K562 (cell line): ENCODE measurements around the gene TPSAB1. TPM values are rescaled to one million over a fixed set of nuclear protein-coding genes. Genes with fewer than 3 reads are reported as not detected.

ENCODE experiments used
- ATAC-seq: fragments of 200-7000 bp; cut with Tn5 transposase; 3 replicates; pipeline ENCODE4 v1.9.1; 2020; ENCODE audit warnings: moderate library complexity
- BruUV-seq: library from RNA; stranded (reverse); fragments of 400-500 nt; replicated peaks from 2 replicates; lab custom pipeline; 2021; lab: Mats Ljungman, UMichigan
- CTCF ChIA-PET: fragments of 300-600 bp; formaldehyde crosslinking; extraction: SDS; loops from one replicate; lab custom pipeline; 2021; ENCODE audit warnings: low intra/inter-chr PET ratio; lab: Yijun Ruan, JAX
- POLR2A ChIA-PET: fragments of 300-600, 350-650 bp; sonication (Branson Sonifier 250); formaldehyde crosslinking; extraction: SDS; loops from one replicate; lab custom pipeline; 2021; ENCODE audit warnings: antibody characterized with exemption, inconsistent platforms; lab: Yijun Ruan, JAX
- DNase-seq, 4 experiments: peaks; one replicate each; pipeline versions ENCODE4 v3.0.0 to v3.0.0-alpha.2; 2011 to 2018; ENCODE audit warnings: low spot score in 3 of 4, mixed read lengths in 3 of 4; ENCODE audit errors: extremely low read depth in 1 of 4
- FAIRE-seq: peaks from 2 replicates; lab custom pipeline; 2011; peaks lifted over from hg19 to GRCh38; lab: Jason Lieb, UNC
- H2AFZ ChIP-seq: 2 replicates; pipeline ENCODE4 v1.6.0; 2011; ENCODE audit warnings: low read depth, low read length, control low read depth, inconsistent platforms
- H3K27ac ChIP-seq: fragments of 200-600 bp; 3 replicates; pipeline ENCODE4 v1.8.0; 2011; ENCODE audit warnings: low read depth, mild to moderate bottlenecking, control low read depth, inconsistent platforms, low read length, moderate library complexity, mixed read lengths; ENCODE audit errors: extremely low read depth
- H3K27me3 ChIP-seq, 2 experiments: fragments of 300-600 bp in 1 of 2; 2 replicates in 1 of 2; 3 replicates in 1 of 2; pipeline versions ENCODE4 v1.6.0 to v1.8.0; 2011; ENCODE audit warnings: inconsistent platforms in 2 of 2, low read length in 2 of 2, mild to moderate bottlenecking in 1 of 2, mixed read lengths in 1 of 2, moderate library complexity in 1 of 2; ENCODE audit not compliant: control insufficient read depth in 2 of 2, insufficient read depth in 2 of 2
- H3K36me3 ChIP-seq: fragments of 300-600 bp; 3 replicates; pipeline ENCODE4 v1.8.0; 2011; ENCODE audit warnings: mild to moderate bottlenecking, low read length, inconsistent platforms; ENCODE audit not compliant: control insufficient read depth, insufficient read depth
- H3K4me1 ChIP-seq, 2 experiments: fragments of 200-600 bp in 1 of 2; replicated peaks in 1 of 2; 2 replicates in 1 of 2; 3 replicates in 1 of 2; pipeline versions ENCODE4 v1.5.1 to v1.8.0; 2011; ENCODE audit warnings: inconsistent platforms in 2 of 2, low read length in 2 of 2, mild to moderate bottlenecking in 1 of 2, mixed read lengths in 1 of 2, moderate library complexity in 1 of 2; ENCODE audit not compliant: control insufficient read depth in 2 of 2, insufficient read depth in 2 of 2
- H3K4me2 ChIP-seq: 2 replicates; pipeline ENCODE4 v1.6.1; 2011; ENCODE audit warnings: low read length, control low read depth, inconsistent platforms, mixed read lengths; ENCODE audit not compliant: insufficient read depth
- H3K4me3 ChIP-seq: fragments of 200-600 bp; sonication (generic), shearing (Covaris generic); 2 replicates; pipeline ENCODE4 v1.5.1; 2016; ENCODE audit warnings: control low read depth, inconsistent platforms
- H3K79me2 ChIP-seq: fragments of 200-600 bp; 3 replicates; pipeline ENCODE4 v1.8.0; 2011; ENCODE audit warnings: low read length, inconsistent platforms; ENCODE audit not compliant: control insufficient read depth, insufficient read depth
- H3K9ac ChIP-seq, 2 experiments: 2 replicates each; pipeline versions ENCODE4 v1.6.0 to v1.6.1; 2011; ENCODE audit warnings: low read depth in 2 of 2, low read length in 2 of 2, control low read depth in 1 of 2, inconsistent platforms in 1 of 2, mild to moderate bottlenecking in 1 of 2, mixed read lengths in 1 of 2; ENCODE audit not compliant: insufficient read depth in 1 of 2
- H3K9me1 ChIP-seq: one replicate; pipeline ENCODE4 v1.6.0; 2011; ENCODE audit warnings: inconsistent platforms, mild to moderate bottlenecking, low read length, moderate library complexity; ENCODE audit not compliant: control insufficient read depth, insufficient read depth
- H3K9me3 ChIP-seq: replicated peaks from 2 replicates; pipeline ENCODE4 v1.5.1; 2011; ENCODE audit warnings: low read depth, low read length, inconsistent platforms; ENCODE audit not compliant: control insufficient read depth, insufficient read depth
- H4K20me1 ChIP-seq: replicated peaks from 2 replicates; pipeline ENCODE4 v1.6.1; 2011; ENCODE audit warnings: low read length, inconsistent platforms, mixed read lengths; ENCODE audit not compliant: control insufficient read depth, insufficient read depth
- BMI1 ChIP-seq: fragments of 150-350 bp; IDR thresholded peaks from 2 replicates; pipeline ENCODE4 v1.6.1; 2014; ENCODE audit warnings: low read length
- BRF2 ChIP-seq: IDR thresholded peaks from 3 replicates; pipeline ENCODE4 v1.6.1; 2011; ENCODE audit warnings: borderline replicate concordance, mild to moderate bottlenecking; ENCODE audit not compliant: insufficient read length, insufficient read depth
- CBX1 ChIP-seq: sonication (generic); IDR thresholded peaks from 2 replicates; pipeline ENCODE4 v1.6.1; 2016; ENCODE audit warnings: antibody characterized with exemption, low read depth, mild to moderate bottlenecking
- DACH1 ChIP-seq: fragments of 450-650 bp; IDR thresholded peaks from 2 replicates; pipeline ENCODE4 v1.6.1; 2018; ENCODE audit not compliant: partially characterized antibody
- E4F1 ChIP-seq: fragments of 250-450 bp; sonication (Bioruptor Pico); IDR thresholded peaks from 2 replicates; pipeline ENCODE4 v1.5.0; 2021; ENCODE audit warnings: mild to moderate bottlenecking, borderline replicate concordance
- GATA2 ChIP-seq: sonication (generic); formaldehyde crosslinking; IDR thresholded peaks from 2 replicates; pipeline ENCODE4 v1.4.0; 2020; ENCODE audit warnings: mild to moderate bottlenecking, missing genetic modification reagents
- HNRNPUL1 ChIP-seq: fragments of 200-400 bp; formaldehyde crosslinking; IDR thresholded peaks from 2 replicates; pipeline ENCODE4 v1.6.1; 2017; ENCODE audit warnings: low read length
- JUN ChIP-seq, 2 experiments: sonication (generic) in 1 of 2; formaldehyde crosslinking in 1 of 2; IDR thresholded peaks; 2 replicates each; pipeline versions ENCODE4 v1.6.1 to v1.8.0; 2012 to 2022; ENCODE audit warnings: borderline replicate concordance in 2 of 2, mild to moderate bottlenecking in 2 of 2, improper control_type of control experiment in 1 of 2, low read depth in 1 of 2, low read length in 1 of 2, missing genetic modification reagents in 1 of 2
- MEF2D ChIP-seq: conservative IDR thresholded peaks from 2 replicates; pipeline ENCODE4 v1.6.1; 2016; ENCODE audit warnings: low read depth, missing genetic modification characterization, missing compliant biosample characterization
- RBFOX2 ChIP-seq: fragments of 200-400 bp; formaldehyde crosslinking; IDR thresholded peaks from 2 replicates; pipeline ENCODE4 v1.6.1; 2017; ENCODE audit warnings: low read depth, mild to moderate bottlenecking, low read length, moderate library complexity
- SREBF2 ChIP-seq: sonication (generic); formaldehyde crosslinking; IDR thresholded peaks from 2 replicates; pipeline ENCODE4 v1.4.0; 2020; ENCODE audit warnings: mild to moderate bottlenecking, missing genetic modification reagents
- STAG1 ChIP-seq: sonication (generic); formaldehyde crosslinking; IDR thresholded peaks from 2 replicates; pipeline ENCODE4 v1.5.0; 2020; ENCODE audit warnings: missing genetic modification reagents, borderline replicate concordance
- ZBTB12 ChIP-seq: fragments of 250-450 bp; sonication (Bioruptor Pico); IDR thresholded peaks from 2 replicates; pipeline ENCODE4 v1.4.0; 2020
- ZNF586 ChIP-seq: fragments of 450-650 bp; formaldehyde crosslinking; conservative IDR thresholded peaks from 2 replicates; pipeline ENCODE4 v1.4.0; 2020; ENCODE audit warnings: mild to moderate bottlenecking, moderate library complexity
- ZNF644 ChIP-seq: fragments of 200-800 bp; sonication (Bioruptor generic); IDR thresholded peaks from 2 replicates; pipeline ENCODE4 v1.6.1; 2016; ENCODE audit warnings: low read depth, missing genetic modification characterization, missing compliant biosample characterization
- ZNF707 ChIP-seq: fragments of 250-450 bp; sonication (Bioruptor Pico); conservative IDR thresholded peaks from 2 replicates; pipeline ENCODE4 v1.8.0; 2022; ENCODE audit warnings: inconsistent platforms, mild to moderate bottlenecking, moderate library complexity
- WGBS: fragments of 100-300 bp; shearing (Covaris generic); methylation state at CpG from one replicate; pipeline ENCODE4 v1.1.6; 2016; ENCODE audit warnings: low coverage, mixed read lengths; ENCODE audit not compliant: insufficient coverage; ENCODE audit errors: missing lambda C conversion rate; 5-methylcytosine and 5-hydroxymethylcytosine counted together
- in situ Hi-C: fragments of 300-500 bp; cut with MboI; formaldehyde crosslinking; loops from 4 replicates; pipeline ENCODE4 v1.15.0; 2018; ENCODE audit warnings: inconsistent platforms, mixed read lengths
- intact Hi-C: fragments of 100-400 bp; cut with micrococcal nuclease; formaldehyde crosslinking; loops from 2 replicates; pipeline ENCODE4 v1.14.2; 2022
- polyA plus RNA-seq, 8 experiments: library from polyadenylated mRNA; depleted of rRNA in 4 of 8; stranded (reverse) in 5 of 8; unstranded in 3 of 8; fragments of >200 nt; fragmentation: Nextera tagmentation in 2 of 8; fragmentation: Illumina TruSeq in 1 of 8; extraction: Ambion mirVana in 2 of 8; extraction: Trizol in 1 of 8; gene quantifications; 2 replicates each; pipeline versions ENCODE4 v1.2.1 to v1.2.3, GENCODE V29; 2011 to 2014; ENCODE audit warnings: inconsistent platforms in 1 of 8, missing spikeins in 1 of 8
- total RNA-seq, 7 experiments: library from RNA; depleted of rRNA in 6 of 7; stranded (reverse); fragments of >200 nt in 6 of 7; fragmentation: Illumina TruSeq in 2 of 7; extraction: Trizol in 2 of 7; gene quantifications; 2 replicates each; pipeline versions ENCODE4 v1.2.1 to v1.2.3, GENCODE V29; 2011 to 2021; ENCODE audit warnings: low replicate concordance in 1 of 7

Gene TPSAB1
- total and polyA plus RNA-seq, 9 of the 15 experiments (the other 6 are each of a cell fraction or from before 2014, with no cell fraction given) = not detected

GRCh38 chr16:1214719-1215118 is 25.8 kb upstream of the TPSAB1 start:
- peaks cover 35 to 88% of the 10 kb centered on the region in 2 experiments; a peak in 4 of 5 replicates for H3K27me3 ChIP-seq
- H3K9me1 ChIP-seq = no peaks in the 10 kb centered on the region
- H3K27ac ChIP-seq = no peak overlapping the region
- no peak overlapping the region for H3K9ac ChIP-seq
- ChIA-PET CTCF (no interaction called here), POLR2A (interaction anchor here (0.6 to 0.9 kb wide), 2 partner anchors 10 to 33 kb away, joined by 3 read pairs; no protein-coding TSS in a partner anchor)
- FAIRE-seq (no peak), DNase-seq (no peak), ATAC-seq (no peak)
- no peaks in the 10 kb centered on the region for H3K9me3 ChIP-seq
- H3K4me2 ChIP-seq = no peak overlapping the region
- peaks cover 7% of the 10 kb centered on the region for H4K20me1 ChIP-seq
- TF ChIP-seq MEF2D (tag) (no peak), ZNF586 (CRISPR knock-in tag) (no peak), CBX1 (no peak), ZNF644 (tag) (no peak), E4F1 (CRISPR knock-in tag) (no peak), HNRNPUL1 (no peak), STAG1 (no peak), BMI1 (no peak), DACH1 (no peak), RBFOX2 (no peak), GATA2 (CRISPR knock-in tag) (no peak), ZBTB12 (no peak), SREBF2 (CRISPR knock-in tag) (no peak), JUN (IDR thresholded peaks at IDR 0.05; ENCODE audit: borderline replicate concordance, low read depth, low read length) (no peak), JUN (CRISPR knock-in tag; IDR thresholded peaks at IDR 0.05; ENCODE audit: borderline replicate concordance) (no peak), ZNF707 (CRISPR knock-in tag) (no peak), BRF2 (no peak)
- H3K4me1 ChIP-seq = peaks cover 0 to 66% of the 10 kb centered on the region in 2 experiments; a peak in 2 of 5 replicates
- H2AFZ ChIP-seq = no peak overlapping the region
- H3K79me2 ChIP-seq = no peaks in the 10 kb centered on the region
- BruUV-seq = no TSS peak
- intact Hi-C loops (no loop called here), in situ Hi-C loops (no loop called here)
- no peaks in the 10 kb centered on the region for H3K36me3 ChIP-seq
- WGBS = 8% methylated on average over 16 of the region's 16 CpGs
- no peak overlapping the region for H3K4me3 ChIP-seq
